SH-SY5Y (cell line): ENCODE measurements around the gene CFAP77.

ENCODE experiments used
- GATA2 ChIP-seq: IDR thresholded peaks from 2 replicates; pipeline ENCODE4 v1.6.1; 2011; ENCODE audit warnings: mild to moderate bottlenecking, low read depth, low read length
- GATA3 ChIP-seq: IDR thresholded peaks from 2 replicates; pipeline ENCODE4 v1.6.1; 2011; ENCODE audit warnings: low read depth, mild to moderate bottlenecking, low read length, moderate library complexity

- TF ChIP-seq GATA3 (no peak), GATA2 (no peak)
These were observed 131.0 kb downstream of the CFAP77 start for GRCh38 chr9:132541051-132541450.
